ENCODE results near the gene CELF2.

- TF ChIP-seq CTCF (IDR thresholded peaks at IDR 0.05; ENCODE audit: insufficient read depth, low read length, poor library complexity, severe bottlenecking) (no peak), EZH2phosphoT487 (conservative IDR thresholded peaks at IDR 0.05; ENCODE audit: low read length) (no peak)
These were observed 368.4 kb downstream of the CELF2 start for GRCh38 chr10:11386044-11386443.

Data from SU-DHL-6 (cell line).